K562 (cell line): ENCODE results near the gene COX20. TPM values are rescaled to one million over a fixed set of nuclear protein-coding genes. Genes with fewer than 3 reads are reported as not detected.

Source experiments
- ARID3A ChIP-seq: IDR thresholded peaks from 2 replicates; pipeline ENCODE4 v1.6.1; 2012; ENCODE audit warnings: low read depth, low read length, improper control_type of control experiment, borderline replicate concordance
- BDP1 ChIP-seq: IDR thresholded peaks from 3 replicates; pipeline ENCODE4 v1.6.1; 2011; ENCODE audit not compliant: insufficient read length, insufficient read depth
- ERF ChIP-seq: fragments of 450-650 bp; formaldehyde crosslinking; IDR thresholded peaks from 2 replicates; pipeline ENCODE4 v1.4.0; 2020; ENCODE audit warnings: mild to moderate bottlenecking, mixed read lengths
- HNRNPL ChIP-seq: fragments of 200-400 bp; formaldehyde crosslinking; IDR thresholded peaks from 2 replicates; pipeline ENCODE4 v1.6.1; 2017; ENCODE audit warnings: low read depth, mild to moderate bottlenecking, low read length
- HNRNPLL ChIP-seq: fragments of 200-400 bp; formaldehyde crosslinking; IDR thresholded peaks from 2 replicates; pipeline ENCODE4 v1.6.1; 2017; ENCODE audit warnings: low read length, low read depth, mild to moderate bottlenecking; ENCODE audit not compliant: poor library complexity, severe bottlenecking
- POLR2A ChIP-seq: fragments of 450-650 bp; conservative IDR thresholded peaks from 2 replicates; pipeline ENCODE4 v1.6.1; 2016
- POLR2AphosphoS2 ChIP-seq: IDR thresholded peaks from 2 replicates; pipeline ENCODE4 v1.6.1; 2012; ENCODE audit warnings: low read length, improper control_type of control experiment
- PTBP1 ChIP-seq: fragments of 200-400 bp; formaldehyde crosslinking; IDR thresholded peaks from 2 replicates; pipeline ENCODE4 v1.6.1; 2017; ENCODE audit warnings: low read depth, low read length
- SP1 ChIP-seq: sonication (generic); formaldehyde crosslinking; IDR thresholded peaks from 2 replicates; pipeline ENCODE4 v1.8.1; 2022; ENCODE audit warnings: mild to moderate bottlenecking, missing genetic modification reagents
- ZBTB26 ChIP-seq: fragments of 450-650 bp; formaldehyde crosslinking; IDR thresholded peaks from 2 replicates; pipeline ENCODE4 v1.4.0; 2022; ENCODE audit warnings: missing genetic modification characterization
- ZNF23 ChIP-seq: fragments of 250-450 bp; sonication (Bioruptor Pico); IDR thresholded peaks from 2 replicates; pipeline ENCODE4 v1.4.0; 2020; ENCODE audit warnings: mild to moderate bottlenecking
- polyA plus RNA-seq, 8 experiments: library from polyadenylated mRNA; depleted of rRNA in 4 of 8; stranded (reverse) in 5 of 8; unstranded in 3 of 8; fragments of >200 nt; fragmentation: Nextera tagmentation in 2 of 8; fragmentation: Illumina TruSeq in 1 of 8; extraction: Ambion mirVana in 2 of 8; extraction: Trizol in 1 of 8; gene quantifications; 2 replicates each; pipeline versions ENCODE4 v1.2.1 to v1.2.3, GENCODE V29; 2011 to 2014; ENCODE audit warnings: inconsistent platforms in 1 of 8, missing spikeins in 1 of 8
- total RNA-seq, 7 experiments: library from RNA; depleted of rRNA in 6 of 7; stranded (reverse); fragments of >200 nt in 6 of 7; fragmentation: Illumina TruSeq in 2 of 7; extraction: Trizol in 2 of 7; gene quantifications; 2 replicates each; pipeline versions ENCODE4 v1.2.1 to v1.2.3, GENCODE V29; 2011 to 2021; ENCODE audit warnings: low replicate concordance in 1 of 7
- TF ChIP-seq, protein P1 (sequence below): fragments of 450-650 bp; IDR thresholded peaks from 2 replicates; pipeline ENCODE4 v1.6.1; 2016; ENCODE audit warnings: mild to moderate bottlenecking

COX20 gene
- total and polyA plus RNA-seq, 9 of the 15 experiments (the other 6 are each of a cell fraction or from before 2014, with no cell fraction given) = 41.5 to 192 (median 84.3) TPM

DNA sequence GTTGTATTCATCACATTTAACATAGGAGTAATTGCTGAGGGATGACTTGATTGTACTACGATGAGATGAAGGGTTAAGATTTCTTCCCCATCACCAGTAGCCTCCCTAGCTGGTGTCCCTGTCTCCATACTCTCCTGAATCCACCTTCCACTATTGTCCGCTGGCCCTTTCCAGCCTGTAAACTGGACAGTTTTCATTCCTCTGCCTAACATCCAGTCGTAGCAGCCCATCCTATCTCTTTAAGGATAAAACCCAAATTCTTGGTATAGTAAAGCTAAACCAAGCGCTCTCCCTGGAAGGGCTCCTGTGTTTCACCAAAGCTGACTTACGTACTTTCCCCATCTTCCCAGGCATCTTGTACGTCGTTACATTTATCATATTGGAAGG lies 670 bp downstream of the COX20 start (continued):
- TF ChIP-seq, protein P1, sequence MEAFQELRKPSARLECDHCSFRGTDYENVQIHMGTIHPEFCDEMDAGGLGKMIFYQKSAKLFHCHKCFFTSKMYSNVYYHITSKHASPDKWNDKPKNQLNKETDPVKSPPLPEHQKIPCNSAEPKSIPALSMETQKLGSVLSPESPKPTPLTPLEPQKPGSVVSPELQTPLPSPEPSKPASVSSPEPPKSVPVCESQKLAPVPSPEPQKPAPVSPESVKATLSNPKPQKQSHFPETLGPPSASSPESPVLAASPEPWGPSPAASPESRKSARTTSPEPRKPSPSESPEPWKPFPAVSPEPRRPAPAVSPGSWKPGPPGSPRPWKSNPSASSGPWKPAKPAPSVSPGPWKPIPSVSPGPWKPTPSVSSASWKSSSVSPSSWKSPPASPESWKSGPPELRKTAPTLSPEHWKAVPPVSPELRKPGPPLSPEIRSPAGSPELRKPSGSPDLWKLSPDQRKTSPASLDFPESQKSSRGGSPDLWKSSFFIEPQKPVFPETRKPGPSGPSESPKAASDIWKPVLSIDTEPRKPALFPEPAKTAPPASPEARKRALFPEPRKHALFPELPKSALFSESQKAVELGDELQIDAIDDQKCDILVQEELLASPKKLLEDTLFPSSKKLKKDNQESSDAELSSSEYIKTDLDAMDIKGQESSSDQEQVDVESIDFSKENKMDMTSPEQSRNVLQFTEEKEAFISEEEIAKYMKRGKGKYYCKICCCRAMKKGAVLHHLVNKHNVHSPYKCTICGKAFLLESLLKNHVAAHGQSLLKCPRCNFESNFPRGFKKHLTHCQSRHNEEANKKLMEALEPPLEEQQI = no peak
- no peak for TF ChIP-seq ZNF23
- no peak for TF ChIP-seq BDP1
- no peak for TF ChIP-seq PTBP1
- 0 out of 2 replicates have a peak, but pooled peaks have one; percentile 13 for TF ChIP-seq ZBTB26
- peak; percentile 59; the same call in 1 of the 2 replicates for TF ChIP-seq SP1 (CRISPR knock-in tag)
- TF ChIP-seq ERF (CRISPR knock-in tag) = no peak
- TF ChIP-seq HNRNPL = no peak
- peak; percentile 77 for TF ChIP-seq HNRNPLL
- TF ChIP-seq ARID3A = no peak
- TF ChIP-seq POLR2AphosphoS2 = peak; percentile 20; the same call in 1 of the 2 replicates
- TF ChIP-seq POLR2A = peak; percentile 3; the same call in 1 of the 2 replicates
